ENCODE results near the gene C6orf120. TPM values are rescaled to one million over a fixed set of nuclear protein-coding genes. Genes with fewer than 3 reads are reported as not detected.

The C6orf120 gene
- total RNA-seq, 1 experiment from 2014 or later = 20.6 TPM

- RAD21 ChIA-PET (ENCODE audit: low non-redundant PET in 1 of 2, low total read pairs in 2 of 2, uncharacterized antibody in 2 of 2, unreplicated experiment in 2 of 2) = no interaction called here
- Histone ChIP-seq H3K9me2 (ENCODE audit: insufficient read depth) (no peaks in the 10 kb centered on the region), H3K4me2 (ENCODE audit: low read length) (no peak overlapping the region), H2AFZ (ENCODE audit: low read depth, low read length, poor library complexity, severe bottlenecking) (no peak overlapping the region), H3K27ac (ENCODE audit: low read depth, low read length) (no peak overlapping the region), H3K79me2 (ENCODE audit: insufficient read depth, low read length) (peaks cover 21% of the 10 kb centered on the region), H3K9me3 (ENCODE audit: control insufficient read depth in 1 of 2, insufficient read depth in 1 of 2, low read depth in 1 of 2, low read length in 2 of 2) (peaks cover 0 to 5% of the 10 kb centered on the region in 2 experiments; a peak in 1 of 4 replicates), H3K4me1 (ENCODE audit: control insufficient read depth in 1 of 2, insufficient read depth in 2 of 2, low read length in 2 of 2) (peaks cover 0 to 8% of the 10 kb centered on the region in 2 experiments; a peak in 3 of 4 replicates), H3K4me3 (replicated peaks in 1 of 2; ENCODE audit: low read depth in 1 of 2, low read length in 2 of 2) (no peak overlapping the region), H3K36me3 (ENCODE audit: control insufficient read depth in 1 of 2, insufficient read depth in 2 of 2, low read length in 2 of 2) (0 out of 4 replicates have a peak, but pooled peaks cover 0 to 5% of the 10 kb centered on the region in 2 experiments), H3K27me3 (ENCODE audit: insufficient read depth, low read length) (no peaks in the 10 kb centered on the region), H3K9ac (ENCODE audit: low read length) (no peak overlapping the region), H4K20me1 (ENCODE audit: insufficient read depth) (no peaks in the 10 kb centered on the region)
- TF ChIP-seq REST (IDR thresholded peaks at IDR 0.05; ENCODE audit: low read depth) (no peak), ZFX (IDR thresholded peaks at IDR 0.05) (no peak), EGR1 (IDR thresholded peaks at IDR 0.05; ENCODE audit: low read depth) (no peak), MAX (IDR thresholded peaks at IDR 0.05) (no peak), ZNF274 (IDR thresholded peaks at IDR 0.05; ENCODE audit: low read depth, low read length) (no peak), POLR2A (IDR thresholded peaks at IDR 0.05; ENCODE audit: borderline replicate concordance, extremely low read depth, insufficient read depth, insufficient read length) (no peak), JUND (IDR thresholded peaks at IDR 0.05) (no peak), EZH2phosphoT487 (IDR thresholded peaks at IDR 0.05; ENCODE audit: borderline replicate concordance) (no peak), ZBTB33 (IDR thresholded peaks at IDR 0.05; ENCODE audit: extremely low read depth, insufficient replicate concordance, low read length) (no peak), SIN3A (IDR thresholded peaks at IDR 0.05; ENCODE audit: low read depth) (no peak)
- ATAC-seq = no peak
- BruUV-seq (replicated peaks) = no TSS peak
- intact Hi-C loops (cut with micrococcal nuclease) = no loop called here
- POLR2A ChIA-PET = no interaction called here
- no peak for DNase-seq (ENCODE audit: low read depth, low spot score)
- CTCF ChIA-PET = no interaction called here
Measured at GRCh38 chr6:169746556-169746955, 44.6 kb downstream of the C6orf120 start.
